ENCODE results near the gene VGLL4. TPM values are rescaled to one million over a fixed set of nuclear protein-coding genes. Genes with fewer than 3 reads are reported as not detected.

Gene VGLL4
- total RNA-seq, 2 donors from 2014 or later: 50.3 to 78.7 TPM

GRCh38 chr3:11613319-11613718 lies 30.4 kb downstream of the VGLL4 start:
- DNase-seq (ENCODE audit: low spot score): no peak
- intact Hi-C loops (cut with DNase I): no loop called here

- intact Hi-C loops (cut with DNase I): no loop called here
- no peak for DNase-seq (ENCODE audit: low spot score)
These were observed 31.1 kb downstream of the VGLL4 start for GRCh38 chr3:11612515-11613188.

GRCh38 chr3:11611341-11611799 lies 32.3 kb downstream of the VGLL4 start:
- no peak for DNase-seq (ENCODE audit: low spot score)
- intact Hi-C loops (cut with DNase I): no loop called here

GRCh38 chr3:11610700-11611275 lies 32.9 kb downstream of the VGLL4 start:
- intact Hi-C loops (cut with DNase I): no loop called here
- no peak for DNase-seq (ENCODE audit: low spot score)

- no peak for DNase-seq (ENCODE audit: low spot score)
- intact Hi-C loops (cut with DNase I): no loop called here
These were observed 33.6 kb downstream of the VGLL4 start for GRCh38 chr3:11610044-11610671.

- intact Hi-C loops (cut with DNase I): no loop called here
- no peak for DNase-seq (ENCODE audit: low spot score)
These were observed 34.2 kb downstream of the VGLL4 start for GRCh38 chr3:11609481-11609880.

GRCh38 chr3:11607816-11608215 lies 35.9 kb downstream of the VGLL4 start:
- no peak for DNase-seq (ENCODE audit: low spot score)
- intact Hi-C loops (cut with DNase I): no loop called here

- intact Hi-C loops (cut with DNase I): no loop called here
- no peak for DNase-seq (ENCODE audit: low spot score)
These were observed 36.8 kb downstream of the VGLL4 start for GRCh38 chr3:11606865-11607440.

GRCh38 chr3:11606090-11606784 lies 37.5 kb downstream of the VGLL4 start:
- DNase-seq (ENCODE audit: low spot score): no peak
- intact Hi-C loops (cut with DNase I): no loop called here

GRCh38 chr3:11605398-11605797 lies 38.3 kb downstream of the VGLL4 start:
- no peak for DNase-seq (ENCODE audit: low spot score)
- intact Hi-C loops (cut with DNase I): no loop called here

- intact Hi-C loops (cut with DNase I): loop anchor here in 1 of 2 donors (5.0 kb wide), 1 partner anchor 38 kb away; the partner anchor contains the start of gene VGLL4
- DNase-seq (ENCODE audit: low spot score): no peak
These were observed 39.4 kb downstream of the VGLL4 start for GRCh38 chr3:11604139-11604892.

GRCh38 chr3:11603628-11604027 lies 40.1 kb downstream of the VGLL4 start:
- peak; percentile 90 for DNase-seq (ENCODE audit: low spot score)

GRCh38 chr3:11602886-11603527 lies 40.7 kb downstream of the VGLL4 start:
- intact Hi-C loops (cut with DNase I): loop anchor here in 1 of 2 donors (5.0 kb wide), 1 partner anchor 39 kb away; the partner anchor contains the start of gene VGLL4
- no peak for DNase-seq (ENCODE audit: low spot score)

More at GRCh38 chr3:11603628-11604027, 40.1 kb downstream of the VGLL4 start:
- intact Hi-C loops (cut with DNase I): loop anchor here in 1 of 2 donors (5.0 kb wide), 1 partner anchor 39 kb away; the partner anchor contains the start of gene VGLL4

- no peak for DNase-seq (ENCODE audit: low spot score)
- intact Hi-C loops (cut with DNase I): loop anchor here in 1 of 2 donors (5.0 kb wide), 1 partner anchor 40 kb away; the partner anchor contains the start of gene VGLL4
These were observed 41.4 kb downstream of the VGLL4 start for GRCh38 chr3:11602239-11602840.

GRCh38 chr3:11601446-11602238 lies 42.1 kb downstream of the VGLL4 start:
- peak; percentile 89 for DNase-seq (ENCODE audit: low spot score)
- intact Hi-C loops (cut with DNase I): loop anchor here in 1 of 2 donors (5.0 kb wide), 1 partner anchor 41 kb away; the partner anchor contains the start of gene VGLL4

GRCh38 chr3:11600501-11601282 lies 43.0 kb downstream of the VGLL4 start:
- DNase-seq (ENCODE audit: low spot score): peak; percentile 92
- intact Hi-C loops (cut with DNase I): loop anchor here in 1 of 2 donors (5.0 kb wide), 1 partner anchor 42 kb away; the partner anchor contains the start of gene VGLL4

Data from posterior vena cava (tissue), 2 donors.